ENCODE data around the gene UPK3BL1. TPM values are rescaled to one million over a fixed set of nuclear protein-coding genes. Genes with fewer than 3 reads are reported as not detected.
"Not testable (repeated sequence)": the region's sequence is repeated elsewhere in the genome, so short reads cannot be mapped to it uniquely, and the experiment has no call there.

Gene UPK3BL1
- total and polyA plus RNA-seq, 2 of the 8 experiments (the other 6 are each of a cell fraction or from before 2014, with no cell fraction given): 6.4 to 16.1 TPM

DNA sequence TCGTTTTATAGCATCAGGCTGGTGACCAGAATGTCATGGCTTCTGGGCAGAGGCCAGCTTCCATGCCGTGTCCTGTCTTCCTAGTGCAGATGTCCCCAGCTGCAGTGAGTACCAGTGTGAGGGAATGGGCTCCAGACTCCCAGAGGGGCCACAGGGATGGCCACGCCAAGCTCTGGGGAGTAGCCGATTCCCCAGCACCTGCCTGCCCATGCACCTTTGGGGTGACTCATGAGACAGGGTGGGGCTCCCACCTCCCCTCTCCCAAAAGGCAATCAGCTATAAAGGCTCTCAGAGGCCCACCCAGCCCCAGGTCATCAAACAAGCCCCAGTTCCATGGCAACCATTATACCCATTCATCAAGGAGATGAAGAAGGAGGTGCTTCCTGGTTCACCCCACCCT is 7.3 kb upstream of the UPK3BL1 start, which contains the start of gene SPDYE2B:
TSS of gene SPDYE2B (plus strand) at position 396 of the 400 bp plus-strand sequence. CDS start 2,030 bp downstream, outside the sequence.
- H3K79me1 ChIP-seq (ENCODE audit: low read depth, low read length); H2BK120ac ChIP-seq (replicated peaks; ENCODE audit: low read depth, low read length); H2BK5ac ChIP-seq (ENCODE audit: low read depth, low read length); H3K56ac ChIP-seq (replicated peaks; ENCODE audit: insufficient read length, low read depth, low read length); CTCF ChIA-PET (ENCODE audit: partially characterized antibody); H3K36me3 ChIP-seq (ENCODE audit: control insufficient read depth in 2 of 4, insufficient read depth in 4 of 4, low read length in 3 of 4); H3K4me2 ChIP-seq (ENCODE audit: insufficient read depth in 1 of 2, low read depth in 2 of 2, low read length in 2 of 2); POLR2A ChIA-PET (ENCODE audit: partially characterized antibody); H3K23me2 ChIP-seq (ENCODE audit: low read depth, low read length); H3K14ac ChIP-seq (ENCODE audit: insufficient read length); H4K8ac ChIP-seq (ENCODE audit: extremely low read depth, insufficient read depth, low read length); H4K91ac ChIP-seq (replicated peaks; ENCODE audit: insufficient read length, low read length); H4K20me1 ChIP-seq (replicated peaks in 1 of 2; ENCODE audit: control insufficient read depth in 1 of 2, insufficient read depth in 2 of 2, low read length in 2 of 2); H3K27me3 ChIP-seq (replicated peaks in 1 of 4; ENCODE audit: control insufficient read depth in 3 of 4, extremely low read depth in 1 of 4, insufficient read depth in 3 of 4, low read length in 3 of 4); H2BK20ac ChIP-seq (ENCODE audit: low read length); H3K23ac ChIP-seq (ENCODE audit: insufficient read length); H4K5ac ChIP-seq (ENCODE audit: insufficient read length, low read depth, low read length); H3K27ac ChIP-seq (ENCODE audit: low read depth, low read length); H3K4ac ChIP-seq (replicated peaks; ENCODE audit: insufficient read length, low read depth, low read length); FAIRE-seq; H3K4me3 ChIP-seq (ENCODE audit: extremely low read depth in 1 of 4, insufficient read depth in 2 of 4, low read depth in 3 of 4, low read length in 4 of 4); H2AFZ ChIP-seq (ENCODE audit: low read length); H3K9ac ChIP-seq (replicated peaks in 1 of 4; ENCODE audit: extremely low read depth in 1 of 4, low read depth in 3 of 4, low read length in 3 of 4); H2BK15ac ChIP-seq (ENCODE audit: low read length); H3K18ac ChIP-seq (ENCODE audit: extremely low read depth, low read length); H2AK5ac ChIP-seq (ENCODE audit: low read depth, low read length); H3K9me3 ChIP-seq (ENCODE audit: insufficient read depth in 2 of 2, low read depth in 1 of 2, low read length in 1 of 2); H3K79me2 ChIP-seq (ENCODE audit: control insufficient read depth in 1 of 2, insufficient read depth in 2 of 2, low read length in 2 of 2); H2BK12ac ChIP-seq (ENCODE audit: low read depth, low read length); H3K4me1 ChIP-seq (replicated peaks in 1 of 4; ENCODE audit: control insufficient read depth in 3 of 4, insufficient read depth in 4 of 4, low read length in 3 of 4); DNase-seq (ENCODE audit: low read depth in 1 of 2, low spot score in 2 of 2): not testable (repeated sequence)
- WGBS, 2 experiments (ENCODE audit: extremely low coverage in 1 of 2, insufficient coverage in 1 of 2, insufficient read length in 1 of 2, insufficient replicate concordance in 2 of 2, low coverage in 1 of 2, low lambda C conversion rate in 2 of 2, missing lambda C conversion rate in 1 of 2): no CpG with 5 or more reads among the region's 4 CpGs

DNA sequence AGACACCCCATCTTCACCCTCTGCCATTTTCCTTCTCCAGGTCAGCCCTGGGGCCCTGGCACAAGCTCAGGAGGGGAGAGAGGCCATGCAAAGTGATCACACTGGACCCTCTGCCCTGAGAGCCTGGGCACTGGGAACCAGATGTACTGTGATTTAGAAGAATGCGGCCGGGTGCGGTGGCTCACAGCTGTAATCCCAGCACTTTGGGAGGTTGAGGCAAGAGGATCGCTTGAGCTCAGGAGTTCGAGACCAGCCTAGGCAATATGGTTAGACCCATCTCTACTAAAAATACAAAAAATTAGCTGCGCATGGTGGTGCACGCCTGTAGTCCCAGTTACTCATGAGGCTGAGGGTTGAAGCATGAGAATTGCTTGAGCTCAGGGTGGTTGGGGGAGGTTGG is 5.2 kb upstream of the UPK3BL1 start:
- H2AFZ ChIP-seq (ENCODE audit: low read length); H3K4me1 ChIP-seq (replicated peaks in 1 of 4; ENCODE audit: control insufficient read depth in 3 of 4, insufficient read depth in 4 of 4, low read length in 3 of 4); H3K56ac ChIP-seq (replicated peaks; ENCODE audit: insufficient read length, low read depth, low read length); H3K4ac ChIP-seq (replicated peaks; ENCODE audit: insufficient read length, low read depth, low read length); H2BK12ac ChIP-seq (ENCODE audit: low read depth, low read length); CTCF ChIA-PET (ENCODE audit: partially characterized antibody); H3K9ac ChIP-seq (replicated peaks in 1 of 4; ENCODE audit: extremely low read depth in 1 of 4, low read depth in 3 of 4, low read length in 3 of 4); H3K23ac ChIP-seq (ENCODE audit: insufficient read length); H4K8ac ChIP-seq (ENCODE audit: extremely low read depth, insufficient read depth, low read length); H3K36me3 ChIP-seq (ENCODE audit: control insufficient read depth in 2 of 4, insufficient read depth in 4 of 4, low read length in 3 of 4); H3K4me3 ChIP-seq (ENCODE audit: extremely low read depth in 1 of 4, insufficient read depth in 2 of 4, low read depth in 3 of 4, low read length in 4 of 4); DNase-seq (ENCODE audit: low read depth in 1 of 2, low spot score in 2 of 2); H3K18ac ChIP-seq (ENCODE audit: extremely low read depth, low read length); H2BK15ac ChIP-seq (ENCODE audit: low read length); H4K91ac ChIP-seq (replicated peaks; ENCODE audit: insufficient read length, low read length); H2BK120ac ChIP-seq (replicated peaks; ENCODE audit: low read depth, low read length); FAIRE-seq; H3K27me3 ChIP-seq (replicated peaks in 1 of 4; ENCODE audit: control insufficient read depth in 3 of 4, extremely low read depth in 1 of 4, insufficient read depth in 3 of 4, low read length in 3 of 4); H3K79me2 ChIP-seq (ENCODE audit: control insufficient read depth in 1 of 2, insufficient read depth in 2 of 2, low read length in 2 of 2); H3K4me2 ChIP-seq (ENCODE audit: insufficient read depth in 1 of 2, low read depth in 2 of 2, low read length in 2 of 2); H2AK5ac ChIP-seq (ENCODE audit: low read depth, low read length); H4K20me1 ChIP-seq (replicated peaks in 1 of 2; ENCODE audit: control insufficient read depth in 1 of 2, insufficient read depth in 2 of 2, low read length in 2 of 2); POLR2A ChIA-PET (ENCODE audit: partially characterized antibody); H3K14ac ChIP-seq (ENCODE audit: insufficient read length); H4K5ac ChIP-seq (ENCODE audit: insufficient read length, low read depth, low read length); H3K27ac ChIP-seq (ENCODE audit: low read depth, low read length); H2BK20ac ChIP-seq (ENCODE audit: low read length); H3K23me2 ChIP-seq (ENCODE audit: low read depth, low read length); H2BK5ac ChIP-seq (ENCODE audit: low read depth, low read length); H3K9me3 ChIP-seq (ENCODE audit: insufficient read depth in 2 of 2, low read depth in 1 of 2, low read length in 1 of 2); H3K79me1 ChIP-seq (ENCODE audit: low read depth, low read length): not testable (repeated sequence)
- WGBS, 2 experiments (ENCODE audit: extremely low coverage in 1 of 2, insufficient coverage in 1 of 2, insufficient read length in 1 of 2, insufficient replicate concordance in 2 of 2, low coverage in 1 of 2, low lambda C conversion rate in 2 of 2, missing lambda C conversion rate in 1 of 2): 95% methylated on average over 6 of the region's 7 CpGs; no CpG with 5 or more reads in 1 of the 2 experiments

All from H1 (cell line).